ENCODE measurements around the gene ANTXR2.
A peak's percentile ranks its signal among the peaks of the same experiment; 100 is the strongest.

The ANTXR2 gene

GRCh38 chr4:80036949-80037685, 35.9 kb downstream of the ANTXR2 start:
- H3K4me3 ChIP-seq (ENCODE audit: low read depth, low read length) = no peak overlapping the region

GRCh38 chr4:80036306-80036705, 36.7 kb downstream of the ANTXR2 start:
- Histone ChIP-seq H3K4me3 (ENCODE audit: low read depth, low read length) (no peak overlapping the region), H3K27me3 (replicated peaks) (no peaks in the 10 kb centered on the region), H3K27ac (peak overlapping the region; percentile 44), H3K36me3 (replicated peaks) (peaks cover 26% of the 10 kb centered on the region)
- DNase-seq = no peak
- TF ChIP-seq CTCF (IDR thresholded peaks at IDR 0.05; ENCODE audit: low read depth, low read length, missing control alignments) = no peak
- in situ Hi-C loops (cut with HindIII; ENCODE audit: low pct_ligation_motif_present, low sequenced_read_pairs) = no loop called here

More at GRCh38 chr4:80036949-80037685, 35.9 kb downstream of the ANTXR2 start:
- H3K27me3 ChIP-seq (replicated peaks) = no peaks in the 10 kb centered on the region
- H3K27ac ChIP-seq = peak overlapping the region; percentile 44
- no peak for TF ChIP-seq CTCF (IDR thresholded peaks at IDR 0.05; ENCODE audit: low read depth, low read length, missing control alignments)
- in situ Hi-C loops (cut with HindIII; ENCODE audit: low pct_ligation_motif_present, low sequenced_read_pairs) = no loop called here
- peaks cover 30% of the 10 kb centered on the region for H3K36me3 ChIP-seq (replicated peaks)
- DNase-seq = peak; percentile 47

- no peaks in the 10 kb centered on the region for H3K27me3 ChIP-seq (replicated peaks)
- H3K4me3 ChIP-seq (ENCODE audit: low read depth, low read length) = no peak overlapping the region
- H3K36me3 ChIP-seq (replicated peaks) = peaks cover 33% of the 10 kb centered on the region
- in situ Hi-C loops (cut with HindIII; ENCODE audit: low pct_ligation_motif_present, low sequenced_read_pairs) = no loop called here
- DNase-seq = no peak
- no peak overlapping the region for H3K27ac ChIP-seq
- TF ChIP-seq CTCF (IDR thresholded peaks at IDR 0.05; ENCODE audit: low read depth, low read length, missing control alignments) = no peak
These were observed 37.7 kb downstream of the ANTXR2 start for GRCh38 chr4:80035336-80035735.

- TF ChIP-seq CTCF (IDR thresholded peaks at IDR 0.05; ENCODE audit: low read depth, low read length, missing control alignments) = peak; percentile 5
- Histone ChIP-seq H3K4me3 (ENCODE audit: low read depth, low read length) (no peak overlapping the region), H3K36me3 (replicated peaks) (peaks cover 34% of the 10 kb centered on the region), H3K27me3 (replicated peaks) (no peaks in the 10 kb centered on the region), H3K27ac (no peak overlapping the region)
- in situ Hi-C loops (cut with HindIII; ENCODE audit: low pct_ligation_motif_present, low sequenced_read_pairs) = no loop called here
- DNase-seq = no peak
These were observed 39.4 kb downstream of the ANTXR2 start for GRCh38 chr4:80033581-80033980.

- no peak for DNase-seq
- no peaks in the 10 kb centered on the region for H3K27me3 ChIP-seq (replicated peaks)
- no peak overlapping the region for H3K27ac ChIP-seq
- in situ Hi-C loops (cut with HindIII; ENCODE audit: low pct_ligation_motif_present, low sequenced_read_pairs) = no loop called here
- TF ChIP-seq CTCF (IDR thresholded peaks at IDR 0.05; ENCODE audit: low read depth, low read length, missing control alignments) = no peak
- peaks cover 46% of the 10 kb centered on the region for H3K36me3 ChIP-seq (replicated peaks)
- H3K4me3 ChIP-seq (ENCODE audit: low read depth, low read length) = no peak overlapping the region
These were observed 43.7 kb downstream of the ANTXR2 start for GRCh38 chr4:80029364-80029763.

GRCh38 chr4:80027611-80028010, 45.4 kb downstream of the ANTXR2 start:
- Histone ChIP-seq H3K4me3 (ENCODE audit: low read depth, low read length) (no peak overlapping the region), H3K36me3 (replicated peaks) (peaks cover 43% of the 10 kb centered on the region)
- in situ Hi-C loops (cut with HindIII; ENCODE audit: low pct_ligation_motif_present, low sequenced_read_pairs) = no loop called here

More at GRCh38 chr4:80027611-80028010, 45.4 kb downstream of the ANTXR2 start:
- Histone ChIP-seq H3K27ac (no peak overlapping the region), H3K27me3 (replicated peaks) (no peaks in the 10 kb centered on the region)
- no peak for TF ChIP-seq CTCF (IDR thresholded peaks at IDR 0.05; ENCODE audit: low read depth, low read length, missing control alignments)
- no peak for DNase-seq
